H1 (cell line): ENCODE results near the gene AP2A1. TPM values are rescaled to one million over a fixed set of nuclear protein-coding genes. Genes with fewer than 3 reads are reported as not detected.

ENCODE experiments used
- polyA plus RNA-seq, 7 experiments: library from polyadenylated mRNA; depleted of rRNA in 3 of 7; stranded (reverse) in 5 of 7; unstranded in 2 of 7; fragments of >200 nt in 5 of 7; fragments of 200-250 nt in 2 of 7; gene quantifications; 1 replicate in 5 of 7; 2 replicates in 1 of 7; 4 replicates in 1 of 7; pipeline versions ENCODE4 v1.2.1 to v1.2.3, GENCODE V29; 2011 to 2013; ENCODE audit warnings: missing spikeins in 2 of 7, mixed read lengths in 2 of 7
- total RNA-seq: library from RNA; stranded (reverse); fragmentation: NEBNext Ultra II Directional; extraction: Animal tissue kit (Norgen Biotek cat#: 25700); gene quantifications from 2 replicates; pipeline ENCODE4 v1.2.1, GENCODE V29; 2021
- TF ChIP-seq, protein P1 (sequence below): fragments of 300-600 bp; sonication (generic); IDR thresholded peaks from 2 replicates; pipeline ENCODE4 v1.7.1; 2012; ENCODE audit warnings: low read length, moderate library complexity, mild to moderate bottlenecking, inconsistent platforms; ENCODE audit not compliant: insufficient replicate concordance

The AP2A1 gene
- total and polyA plus RNA-seq, 2 of the 8 experiments (the other 6 are each of a cell fraction or from before 2014, with no cell fraction given), result 105 to 106 TPM

DNA sequence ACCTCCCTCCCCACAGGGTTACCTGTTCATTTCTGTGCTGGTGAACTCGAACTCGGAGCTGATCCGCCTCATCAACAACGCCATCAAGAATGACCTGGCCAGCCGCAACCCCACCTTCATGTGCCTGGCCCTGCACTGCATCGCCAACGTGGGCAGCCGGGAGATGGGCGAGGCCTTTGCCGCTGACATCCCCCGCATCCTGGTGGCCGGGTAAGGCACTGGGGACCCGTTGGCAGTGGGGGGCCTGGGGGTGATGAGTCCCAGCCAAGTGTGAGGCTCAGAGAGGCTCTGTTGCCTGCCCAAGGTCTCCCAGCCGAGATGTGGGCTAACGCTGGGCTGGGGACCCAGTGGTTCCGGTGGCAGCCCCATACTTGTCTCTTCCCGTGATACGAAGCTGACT, 15.7 kb downstream of the AP2A1 start (continued):
- TF ChIP-seq, protein P1, sequence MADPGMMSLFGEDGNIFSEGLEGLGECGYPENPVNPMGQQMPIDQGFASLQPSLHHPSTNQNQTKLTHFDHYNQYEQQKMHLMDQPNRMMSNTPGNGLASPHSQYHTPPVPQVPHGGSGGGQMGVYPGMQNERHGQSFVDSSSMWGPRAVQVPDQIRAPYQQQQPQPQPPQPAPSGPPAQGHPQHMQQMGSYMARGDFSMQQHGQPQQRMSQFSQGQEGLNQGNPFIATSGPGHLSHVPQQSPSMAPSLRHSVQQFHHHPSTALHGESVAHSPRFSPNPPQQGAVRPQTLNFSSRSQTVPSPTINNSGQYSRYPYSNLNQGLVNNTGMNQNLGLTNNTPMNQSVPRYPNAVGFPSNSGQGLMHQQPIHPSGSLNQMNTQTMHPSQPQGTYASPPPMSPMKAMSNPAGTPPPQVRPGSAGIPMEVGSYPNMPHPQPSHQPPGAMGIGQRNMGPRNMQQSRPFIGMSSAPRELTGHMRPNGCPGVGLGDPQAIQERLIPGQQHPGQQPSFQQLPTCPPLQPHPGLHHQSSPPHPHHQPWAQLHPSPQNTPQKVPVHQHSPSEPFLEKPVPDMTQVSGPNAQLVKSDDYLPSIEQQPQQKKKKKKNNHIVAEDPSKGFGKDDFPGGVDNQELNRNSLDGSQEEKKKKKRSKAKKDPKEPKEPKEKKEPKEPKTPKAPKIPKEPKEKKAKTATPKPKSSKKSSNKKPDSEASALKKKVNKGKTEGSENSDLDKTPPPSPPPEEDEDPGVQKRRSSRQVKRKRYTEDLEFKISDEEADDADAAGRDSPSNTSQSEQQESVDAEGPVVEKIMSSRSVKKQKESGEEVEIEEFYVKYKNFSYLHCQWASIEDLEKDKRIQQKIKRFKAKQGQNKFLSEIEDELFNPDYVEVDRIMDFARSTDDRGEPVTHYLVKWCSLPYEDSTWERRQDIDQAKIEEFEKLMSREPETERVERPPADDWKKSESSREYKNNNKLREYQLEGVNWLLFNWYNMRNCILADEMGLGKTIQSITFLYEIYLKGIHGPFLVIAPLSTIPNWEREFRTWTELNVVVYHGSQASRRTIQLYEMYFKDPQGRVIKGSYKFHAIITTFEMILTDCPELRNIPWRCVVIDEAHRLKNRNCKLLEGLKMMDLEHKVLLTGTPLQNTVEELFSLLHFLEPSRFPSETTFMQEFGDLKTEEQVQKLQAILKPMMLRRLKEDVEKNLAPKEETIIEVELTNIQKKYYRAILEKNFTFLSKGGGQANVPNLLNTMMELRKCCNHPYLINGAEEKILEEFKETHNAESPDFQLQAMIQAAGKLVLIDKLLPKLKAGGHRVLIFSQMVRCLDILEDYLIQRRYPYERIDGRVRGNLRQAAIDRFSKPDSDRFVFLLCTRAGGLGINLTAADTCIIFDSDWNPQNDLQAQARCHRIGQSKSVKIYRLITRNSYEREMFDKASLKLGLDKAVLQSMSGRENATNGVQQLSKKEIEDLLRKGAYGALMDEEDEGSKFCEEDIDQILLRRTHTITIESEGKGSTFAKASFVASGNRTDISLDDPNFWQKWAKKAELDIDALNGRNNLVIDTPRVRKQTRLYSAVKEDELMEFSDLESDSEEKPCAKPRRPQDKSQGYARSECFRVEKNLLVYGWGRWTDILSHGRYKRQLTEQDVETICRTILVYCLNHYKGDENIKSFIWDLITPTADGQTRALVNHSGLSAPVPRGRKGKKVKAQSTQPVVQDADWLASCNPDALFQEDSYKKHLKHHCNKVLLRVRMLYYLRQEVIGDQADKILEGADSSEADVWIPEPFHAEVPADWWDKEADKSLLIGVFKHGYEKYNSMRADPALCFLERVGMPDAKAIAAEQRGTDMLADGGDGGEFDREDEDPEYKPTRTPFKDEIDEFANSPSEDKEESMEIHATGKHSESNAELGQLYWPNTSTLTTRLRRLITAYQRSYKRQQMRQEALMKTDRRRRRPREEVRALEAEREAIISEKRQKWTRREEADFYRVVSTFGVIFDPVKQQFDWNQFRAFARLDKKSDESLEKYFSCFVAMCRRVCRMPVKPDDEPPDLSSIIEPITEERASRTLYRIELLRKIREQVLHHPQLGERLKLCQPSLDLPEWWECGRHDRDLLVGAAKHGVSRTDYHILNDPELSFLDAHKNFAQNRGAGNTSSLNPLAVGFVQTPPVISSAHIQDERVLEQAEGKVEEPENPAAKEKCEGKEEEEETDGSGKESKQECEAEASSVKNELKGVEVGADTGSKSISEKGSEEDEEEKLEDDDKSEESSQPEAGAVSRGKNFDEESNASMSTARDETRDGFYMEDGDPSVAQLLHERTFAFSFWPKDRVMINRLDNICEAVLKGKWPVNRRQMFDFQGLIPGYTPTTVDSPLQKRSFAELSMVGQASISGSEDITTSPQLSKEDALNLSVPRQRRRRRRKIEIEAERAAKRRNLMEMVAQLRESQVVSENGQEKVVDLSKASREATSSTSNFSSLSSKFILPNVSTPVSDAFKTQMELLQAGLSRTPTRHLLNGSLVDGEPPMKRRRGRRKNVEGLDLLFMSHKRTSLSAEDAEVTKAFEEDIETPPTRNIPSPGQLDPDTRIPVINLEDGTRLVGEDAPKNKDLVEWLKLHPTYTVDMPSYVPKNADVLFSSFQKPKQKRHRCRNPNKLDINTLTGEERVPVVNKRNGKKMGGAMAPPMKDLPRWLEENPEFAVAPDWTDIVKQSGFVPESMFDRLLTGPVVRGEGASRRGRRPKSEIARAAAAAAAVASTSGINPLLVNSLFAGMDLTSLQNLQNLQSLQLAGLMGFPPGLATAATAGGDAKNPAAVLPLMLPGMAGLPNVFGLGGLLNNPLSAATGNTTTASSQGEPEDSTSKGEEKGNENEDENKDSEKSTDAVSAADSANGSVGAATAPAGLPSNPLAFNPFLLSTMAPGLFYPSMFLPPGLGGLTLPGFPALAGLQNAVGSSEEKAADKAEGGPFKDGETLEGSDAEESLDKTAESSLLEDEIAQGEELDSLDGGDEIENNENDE, result no peak
